ENCODE results near the gene NPBWR2.

The NPBWR2 gene

DNA sequence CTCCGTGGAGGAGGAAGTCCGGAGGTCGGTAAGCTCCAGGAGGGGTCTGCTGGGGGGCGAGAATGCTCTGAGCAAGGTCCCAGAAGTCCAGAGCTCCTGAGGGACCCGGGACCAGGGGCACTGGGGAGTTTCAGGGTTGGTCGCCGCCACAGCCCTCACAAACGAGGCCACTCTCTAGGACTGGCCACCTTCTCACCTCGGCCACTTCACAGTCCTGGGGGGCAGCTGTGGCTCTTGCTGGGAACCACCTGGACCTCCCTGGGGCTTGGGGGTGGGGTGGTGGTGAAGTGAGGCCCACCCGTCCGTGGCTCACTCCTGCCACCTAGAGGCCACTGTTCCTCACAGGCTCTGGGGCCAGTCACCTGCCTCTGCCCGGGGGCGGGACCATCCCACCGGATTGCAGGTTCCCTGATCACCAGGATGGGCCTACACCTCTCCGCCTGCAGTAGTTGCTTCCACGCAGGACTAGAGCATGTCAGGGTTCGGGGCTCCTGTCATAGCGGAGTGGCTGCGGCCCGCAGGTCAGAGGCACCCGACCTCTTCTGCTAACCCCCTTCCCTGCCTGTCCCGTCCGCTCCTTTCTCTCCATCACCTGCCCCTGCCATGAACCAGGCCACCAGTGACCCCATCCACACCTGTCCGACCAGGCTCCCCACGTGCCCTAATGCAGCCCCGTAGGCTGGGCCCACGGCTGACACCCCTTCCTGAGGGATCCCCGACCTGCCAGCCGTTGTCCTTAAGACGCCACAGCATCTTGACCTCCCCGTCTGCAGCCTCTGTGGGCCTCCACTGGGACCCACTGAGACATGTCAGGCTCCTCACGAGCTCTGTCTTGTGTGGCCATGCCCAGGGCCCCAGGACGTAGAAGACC lies 49.5 kb downstream of the NPBWR2 start (continued):
- TF ChIP-seq ATF2 (tag by site-specific recombination; IDR thresholded peaks at IDR 0.05; ENCODE audit: low read depth) (no peak), ZBTB10 (tag by site-specific recombination; IDR thresholded peaks at IDR 0.05) (peak; percentile 71), ZNF10 (tag by site-specific recombination; IDR thresholded peaks at IDR 0.05) (peak; percentile 92), ZNF837 (tag by site-specific recombination; IDR thresholded peaks at IDR 0.05) (0 out of 2 replicates have a peak, but pooled peaks have one; percentile 54), ZNF18 (tag by site-specific recombination; IDR thresholded peaks at IDR 0.05) (no peak), ZNF423 (tag by site-specific recombination; IDR thresholded peaks at IDR 0.05) (0 out of 2 replicates have a peak, but pooled peaks have one; percentile 48), ZNF341 (tag by site-specific recombination; IDR thresholded peaks at IDR 0.05; ENCODE audit: low read depth) (0 out of 2 replicates have a peak, but pooled peaks have one; percentile 18), ZNF354C (tag by site-specific recombination; IDR thresholded peaks at IDR 0.05; ENCODE audit: borderline replicate concordance, low read depth) (no peak), KLF16 (tag by site-specific recombination; IDR thresholded peaks at IDR 0.05) (peak; percentile 64), ZSCAN30 (tag by site-specific recombination; IDR thresholded peaks at IDR 0.05) (peak; percentile 72), HIC1 (tag by site-specific recombination; IDR thresholded peaks at IDR 0.05) (0 out of 2 replicates have a peak, but pooled peaks have one; percentile 31), ZXDB (tag by site-specific recombination; IDR thresholded peaks at IDR 0.05) (0 out of 2 replicates have a peak, but pooled peaks have one; percentile 38), ZNF785 (tag by site-specific recombination; IDR thresholded peaks at IDR 0.05) (no peak; the same call in 1 of the 2 replicates), HOXD13 (CRISPR knock-in tag; IDR thresholded peaks at IDR 0.05; ENCODE audit: borderline replicate concordance) (no peak), ZNF248 (tag by site-specific recombination; IDR thresholded peaks at IDR 0.05) (no peak), PRDM10 (tag by site-specific recombination; IDR thresholded peaks at IDR 0.05) (peak; percentile 70), ZNF133 (tag by site-specific recombination; IDR thresholded peaks at IDR 0.05) (no peak), ZNF670 (tag by site-specific recombination; IDR thresholded peaks at IDR 0.05; ENCODE audit: low read depth) (no peak)
- TF ChIP-seq, protein P1, sequence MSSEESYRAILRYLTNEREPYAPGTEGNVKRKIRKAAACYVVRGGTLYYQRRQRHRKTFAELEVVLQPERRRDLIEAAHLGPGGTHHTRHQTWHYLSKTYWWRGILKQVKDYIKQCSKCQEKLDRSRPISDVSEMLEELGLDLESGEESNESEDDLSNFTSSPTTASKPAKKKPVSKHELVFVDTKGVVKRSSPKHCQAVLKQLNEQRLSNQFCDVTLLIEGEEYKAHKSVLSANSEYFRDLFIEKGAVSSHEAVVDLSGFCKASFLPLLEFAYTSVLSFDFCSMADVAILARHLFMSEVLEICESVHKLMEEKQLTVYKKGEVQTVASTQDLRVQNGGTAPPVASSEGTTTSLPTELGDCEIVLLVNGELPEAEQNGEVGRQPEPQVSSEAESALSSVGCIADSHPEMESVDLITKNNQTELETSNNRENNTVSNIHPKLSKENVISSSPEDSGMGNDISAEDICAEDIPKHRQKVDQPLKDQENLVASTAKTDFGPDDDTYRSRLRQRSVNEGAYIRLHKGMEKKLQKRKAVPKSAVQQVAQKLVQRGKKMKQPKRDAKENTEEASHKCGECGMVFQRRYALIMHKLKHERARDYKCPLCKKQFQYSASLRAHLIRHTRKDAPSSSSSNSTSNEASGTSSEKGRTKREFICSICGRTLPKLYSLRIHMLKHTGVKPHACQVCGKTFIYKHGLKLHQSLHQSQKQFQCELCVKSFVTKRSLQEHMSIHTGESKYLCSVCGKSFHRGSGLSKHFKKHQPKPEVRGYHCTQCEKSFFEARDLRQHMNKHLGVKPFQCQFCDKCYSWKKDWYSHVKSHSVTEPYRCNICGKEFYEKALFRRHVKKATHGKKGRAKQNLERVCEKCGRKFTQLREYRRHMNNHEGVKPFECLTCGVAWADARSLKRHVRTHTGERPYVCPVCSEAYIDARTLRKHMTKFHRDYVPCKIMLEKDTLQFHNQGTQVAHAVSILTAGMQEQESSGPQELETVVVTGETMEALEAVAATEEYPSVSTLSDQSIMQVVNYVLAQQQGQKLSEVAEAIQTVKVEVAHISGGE (tag by site-specific recombination; conservative IDR thresholded peaks at IDR 0.05; ENCODE audit: low read depth), result no peak
